Measurements from ENCODE around the gene COIL. TPM values are rescaled to one million over a fixed set of nuclear protein-coding genes. Genes with fewer than 3 reads are reported as not detected.

COIL gene
- total and polyA plus RNA-seq, 9 of the 15 experiments (the other 6 are each of a cell fraction or from before 2014, with no cell fraction given): 23.9 to 41.3 (median 28.7) TPM

DNA sequence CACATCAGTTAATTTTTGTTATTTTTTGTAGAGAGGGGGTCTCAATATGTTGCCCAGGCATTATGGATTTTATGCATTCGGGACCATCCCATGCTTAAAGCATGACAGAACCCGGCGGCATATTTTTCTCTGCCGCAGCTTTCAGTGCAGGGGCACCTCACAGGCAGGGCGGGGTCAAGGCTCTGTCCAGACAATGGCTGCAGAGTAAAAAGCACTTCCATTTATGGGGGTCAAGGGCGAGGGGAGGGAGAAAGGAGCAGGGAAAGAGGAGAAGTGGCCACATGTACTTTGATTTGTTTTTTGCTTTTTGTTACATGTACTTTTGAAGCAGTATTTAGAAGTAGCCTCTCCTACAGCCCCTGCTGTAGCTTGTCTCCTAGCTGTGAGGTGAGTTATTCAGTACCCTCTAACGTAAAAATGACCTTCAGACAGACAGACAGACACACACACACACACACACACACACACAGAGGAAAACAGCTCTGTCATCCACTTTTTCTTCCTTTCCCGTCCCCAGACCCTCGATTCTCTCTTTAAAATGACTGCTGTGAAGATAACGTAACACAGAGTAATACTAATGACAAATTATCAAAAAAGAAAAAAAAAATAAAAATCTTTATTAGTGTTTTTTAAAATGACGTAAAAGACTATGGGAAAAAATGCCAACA is 16.2 kb upstream of the COIL start (continued):
- TF ChIP-seq YY1 (IDR thresholded peaks at IDR 0.05; ENCODE audit: borderline replicate concordance in 1 of 3, control insufficient read depth in 1 of 3, extremely low read depth in 1 of 3, insufficient read depth in 3 of 3, insufficient read length in 1 of 3, insufficient replicate concordance in 2 of 3, low read depth in 1 of 3, low read length in 2 of 3) (no peak), ZNF589 (CRISPR knock-in tag; IDR thresholded peaks at IDR 0.05; ENCODE audit: low read depth) (no peak), NFE2 (IDR thresholded peaks at IDR 0.05; ENCODE audit: low read depth) (peak; percentile 47), PHF8 (IDR thresholded peaks at IDR 0.05; ENCODE audit: borderline replicate concordance, low read length) (no peak), NCOR1 (IDR thresholded peaks at IDR 0.05) (0 out of 2 replicates have a peak, but pooled peaks have one; percentile 15), ZNF764 (CRISPR knock-in tag; IDR thresholded peaks at IDR 0.05; ENCODE audit: low read depth) (no peak), FOSL1 (tag; conservative IDR thresholded peaks at IDR 0.05) (no peak), ZNF324 (CRISPR knock-in tag; IDR thresholded peaks at IDR 0.05) (no peak), FOXP1 (CRISPR knock-in tag; IDR thresholded peaks at IDR 0.05) (no peak)
- TF ChIP-seq, protein P1, sequence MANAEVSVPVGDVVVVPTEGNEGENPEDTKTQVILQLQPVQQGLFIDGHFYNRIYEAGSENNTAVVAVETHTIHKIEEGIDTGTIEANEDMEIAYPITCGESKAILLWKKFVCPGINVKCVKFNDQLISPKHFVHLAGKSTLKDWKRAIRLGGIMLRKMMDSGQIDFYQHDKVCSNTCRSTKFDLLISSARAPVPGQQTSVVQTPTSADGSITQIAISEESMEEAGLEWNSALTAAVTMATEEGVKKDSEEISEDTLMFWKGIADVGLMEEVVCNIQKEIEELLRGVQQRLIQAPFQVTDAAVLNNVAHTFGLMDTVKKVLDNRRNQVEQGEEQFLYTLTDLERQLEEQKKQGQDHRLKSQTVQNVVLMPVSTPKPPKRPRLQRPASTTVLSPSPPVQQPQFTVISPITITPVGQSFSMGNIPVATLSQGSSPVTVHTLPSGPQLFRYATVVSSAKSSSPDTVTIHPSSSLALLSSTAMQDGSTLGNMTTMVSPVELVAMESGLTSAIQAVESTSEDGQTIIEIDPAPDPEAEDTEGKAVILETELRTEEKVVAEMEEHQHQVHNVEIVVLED (CRISPR knock-in tag; IDR thresholded peaks at IDR 0.05): no peak
- TF ChIP-seq, protein P2, sequence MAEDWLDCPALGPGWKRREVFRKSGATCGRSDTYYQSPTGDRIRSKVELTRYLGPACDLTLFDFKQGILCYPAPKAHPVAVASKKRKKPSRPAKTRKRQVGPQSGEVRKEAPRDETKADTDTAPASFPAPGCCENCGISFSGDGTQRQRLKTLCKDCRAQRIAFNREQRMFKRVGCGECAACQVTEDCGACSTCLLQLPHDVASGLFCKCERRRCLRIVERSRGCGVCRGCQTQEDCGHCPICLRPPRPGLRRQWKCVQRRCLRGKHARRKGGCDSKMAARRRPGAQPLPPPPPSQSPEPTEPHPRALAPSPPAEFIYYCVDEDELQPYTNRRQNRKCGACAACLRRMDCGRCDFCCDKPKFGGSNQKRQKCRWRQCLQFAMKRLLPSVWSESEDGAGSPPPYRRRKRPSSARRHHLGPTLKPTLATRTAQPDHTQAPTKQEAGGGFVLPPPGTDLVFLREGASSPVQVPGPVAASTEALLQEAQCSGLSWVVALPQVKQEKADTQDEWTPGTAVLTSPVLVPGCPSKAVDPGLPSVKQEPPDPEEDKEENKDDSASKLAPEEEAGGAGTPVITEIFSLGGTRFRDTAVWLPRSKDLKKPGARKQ (CRISPR knock-in tag; IDR thresholded peaks at IDR 0.05): no peak
- TF ChIP-seq, protein P3, sequence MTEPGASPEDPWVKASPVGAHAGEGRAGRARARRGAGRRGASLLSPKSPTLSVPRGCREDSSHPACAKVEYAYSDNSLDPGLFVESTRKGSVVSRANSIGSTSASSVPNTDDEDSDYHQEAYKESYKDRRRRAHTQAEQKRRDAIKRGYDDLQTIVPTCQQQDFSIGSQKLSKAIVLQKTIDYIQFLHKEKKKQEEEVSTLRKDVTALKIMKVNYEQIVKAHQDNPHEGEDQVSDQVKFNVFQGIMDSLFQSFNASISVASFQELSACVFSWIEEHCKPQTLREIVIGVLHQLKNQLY (CRISPR knock-in tag; conservative IDR thresholded peaks at IDR 0.05): no peak
- TF ChIP-seq, protein P4, sequence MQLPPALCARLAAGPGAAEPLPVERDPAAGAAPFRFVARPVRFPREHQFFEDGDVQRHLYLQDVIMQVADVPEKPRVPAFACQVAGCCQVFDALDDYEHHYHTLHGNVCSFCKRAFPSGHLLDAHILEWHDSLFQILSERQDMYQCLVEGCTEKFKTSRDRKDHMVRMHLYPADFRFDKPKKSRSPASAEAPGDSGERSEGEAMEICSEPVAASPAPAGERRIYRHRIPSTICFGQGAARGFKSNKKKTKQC (CRISPR knock-in tag; IDR thresholded peaks at IDR 0.05): no peak
- TF ChIP-seq, protein P5, sequence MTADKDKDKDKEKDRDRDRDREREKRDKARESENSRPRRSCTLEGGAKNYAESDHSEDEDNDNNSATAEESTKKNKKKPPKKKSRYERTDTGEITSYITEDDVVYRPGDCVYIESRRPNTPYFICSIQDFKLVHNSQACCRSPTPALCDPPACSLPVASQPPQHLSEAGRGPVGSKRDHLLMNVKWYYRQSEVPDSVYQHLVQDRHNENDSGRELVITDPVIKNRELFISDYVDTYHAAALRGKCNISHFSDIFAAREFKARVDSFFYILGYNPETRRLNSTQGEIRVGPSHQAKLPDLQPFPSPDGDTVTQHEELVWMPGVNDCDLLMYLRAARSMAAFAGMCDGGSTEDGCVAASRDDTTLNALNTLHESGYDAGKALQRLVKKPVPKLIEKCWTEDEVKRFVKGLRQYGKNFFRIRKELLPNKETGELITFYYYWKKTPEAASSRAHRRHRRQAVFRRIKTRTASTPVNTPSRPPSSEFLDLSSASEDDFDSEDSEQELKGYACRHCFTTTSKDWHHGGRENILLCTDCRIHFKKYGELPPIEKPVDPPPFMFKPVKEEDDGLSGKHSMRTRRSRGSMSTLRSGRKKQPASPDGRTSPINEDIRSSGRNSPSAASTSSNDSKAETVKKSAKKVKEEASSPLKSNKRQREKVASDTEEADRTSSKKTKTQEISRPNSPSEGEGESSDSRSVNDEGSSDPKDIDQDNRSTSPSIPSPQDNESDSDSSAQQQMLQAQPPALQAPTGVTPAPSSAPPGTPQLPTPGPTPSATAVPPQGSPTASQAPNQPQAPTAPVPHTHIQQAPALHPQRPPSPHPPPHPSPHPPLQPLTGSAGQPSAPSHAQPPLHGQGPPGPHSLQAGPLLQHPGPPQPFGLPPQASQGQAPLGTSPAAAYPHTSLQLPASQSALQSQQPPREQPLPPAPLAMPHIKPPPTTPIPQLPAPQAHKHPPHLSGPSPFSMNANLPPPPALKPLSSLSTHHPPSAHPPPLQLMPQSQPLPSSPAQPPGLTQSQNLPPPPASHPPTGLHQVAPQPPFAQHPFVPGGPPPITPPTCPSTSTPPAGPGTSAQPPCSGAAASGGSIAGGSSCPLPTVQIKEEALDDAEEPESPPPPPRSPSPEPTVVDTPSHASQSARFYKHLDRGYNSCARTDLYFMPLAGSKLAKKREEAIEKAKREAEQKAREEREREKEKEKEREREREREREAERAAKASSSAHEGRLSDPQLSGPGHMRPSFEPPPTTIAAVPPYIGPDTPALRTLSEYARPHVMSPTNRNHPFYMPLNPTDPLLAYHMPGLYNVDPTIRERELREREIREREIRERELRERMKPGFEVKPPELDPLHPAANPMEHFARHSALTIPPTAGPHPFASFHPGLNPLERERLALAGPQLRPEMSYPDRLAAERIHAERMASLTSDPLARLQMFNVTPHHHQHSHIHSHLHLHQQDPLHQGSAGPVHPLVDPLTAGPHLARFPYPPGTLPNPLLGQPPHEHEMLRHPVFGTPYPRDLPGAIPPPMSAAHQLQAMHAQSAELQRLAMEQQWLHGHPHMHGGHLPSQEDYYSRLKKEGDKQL (CRISPR knock-in tag; IDR thresholded peaks at IDR 0.05; ENCODE audit: borderline replicate concordance): no peak
